HG03354 (cell line): ENCODE results near the gene AEBP1.

Experiments used
- ATAC-seq: cut with Tn5 transposase; IDR thresholded peaks from one replicate; pipeline ENCODE4 v1.9.1; 2021; ENCODE audit warnings: mild to moderate bottlenecking; ENCODE audit not compliant: unreplicated experiment, poor library complexity, severe bottlenecking

The AEBP1 gene

GRCh38 chr7:44133295-44133694 is 29.1 kb downstream of the AEBP1 start:
- no peak for ATAC-seq

DNA sequence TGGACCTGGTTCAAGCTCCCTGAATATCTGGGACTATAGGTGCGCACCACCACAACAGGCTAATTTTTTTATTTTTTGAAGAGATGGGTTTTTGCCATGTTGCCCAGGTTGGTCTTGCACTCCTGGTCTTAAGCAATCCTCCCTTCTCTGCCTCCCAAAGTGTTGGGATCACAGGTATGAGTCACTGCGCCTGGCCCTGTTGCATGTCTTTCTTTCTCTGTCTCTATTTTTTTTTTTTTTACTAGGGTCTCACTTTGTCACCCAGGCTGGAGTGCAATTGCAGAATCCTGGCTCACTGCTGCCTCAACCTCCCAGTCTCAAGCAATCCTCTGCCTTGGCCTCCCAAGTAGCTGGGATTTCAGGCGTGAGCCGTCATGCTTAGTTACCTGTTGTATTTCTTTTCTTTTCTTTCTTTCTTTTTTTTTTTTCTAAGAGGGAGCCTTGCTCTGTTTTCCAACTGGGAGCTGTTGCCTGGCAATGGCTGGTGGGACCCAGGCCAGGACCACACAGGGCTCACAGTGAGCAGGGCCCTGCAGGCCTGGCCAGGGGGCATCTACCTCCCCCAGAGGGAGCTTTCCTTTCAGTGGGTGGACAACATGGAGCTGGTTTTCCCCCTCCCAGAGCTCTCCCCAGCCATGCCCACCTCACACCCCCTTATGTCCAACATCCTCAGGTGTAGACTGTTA is 30.9 kb downstream of the AEBP1 start:
- ATAC-seq = no peak

DNA sequence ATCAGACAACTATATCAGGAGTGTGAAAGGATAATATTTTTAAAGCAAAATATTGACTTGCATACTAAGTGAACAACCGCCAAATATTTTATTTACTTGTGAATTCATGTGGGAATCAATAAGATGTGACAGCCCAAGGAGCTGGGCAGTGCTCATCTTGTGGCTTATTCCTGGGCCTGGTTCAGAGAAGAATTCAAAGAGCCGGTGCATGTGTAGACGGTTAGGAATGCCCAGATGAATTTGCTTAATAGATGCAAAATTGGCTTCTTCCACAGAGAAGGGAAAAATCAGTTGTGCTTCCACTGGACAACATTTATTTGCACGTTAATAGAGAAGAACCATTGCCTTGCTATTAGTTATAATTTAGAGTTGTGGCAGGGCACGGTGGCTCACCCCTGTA is 32.6 kb downstream of the AEBP1 start:
- no peak for ATAC-seq

- no peak for ATAC-seq
Measured at GRCh38 chr7:44138698-44139097, 34.6 kb downstream of the AEBP1 start.

DNA sequence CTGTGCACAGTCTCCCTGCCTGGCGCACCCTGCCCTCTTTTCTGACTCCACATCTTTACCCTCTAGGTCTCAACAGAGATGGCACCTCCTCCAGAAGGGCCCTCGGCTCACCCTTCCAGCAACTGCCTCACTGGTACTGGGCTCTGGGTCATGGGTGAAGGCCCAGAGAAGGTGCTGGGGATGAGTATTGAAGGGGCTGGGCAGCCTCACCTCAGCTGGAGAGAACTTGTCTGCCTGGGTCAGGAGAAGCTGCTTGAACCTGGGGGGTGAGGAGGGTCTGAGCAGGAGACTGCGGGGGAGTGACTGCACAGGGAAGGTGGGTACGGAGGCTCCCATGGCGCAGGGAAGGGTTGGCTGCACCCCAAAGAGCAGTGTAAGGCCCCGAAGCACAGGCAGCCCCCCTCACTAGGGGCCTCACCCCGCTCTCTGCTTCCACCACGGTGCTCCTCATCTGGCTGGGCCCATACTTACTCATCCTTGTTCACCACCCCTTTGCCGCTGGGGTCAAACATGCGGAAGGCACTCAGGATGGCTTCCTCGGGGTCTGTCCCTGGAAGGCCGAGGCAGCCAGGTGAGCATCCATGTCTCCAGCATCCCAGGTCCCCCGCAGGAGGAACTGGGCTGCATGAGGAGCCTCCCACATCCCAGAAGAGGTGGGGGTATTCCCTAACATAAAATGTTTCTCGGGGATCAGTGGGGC is 35.3 kb downstream of the AEBP1 start:
- no peak for ATAC-seq

DNA sequence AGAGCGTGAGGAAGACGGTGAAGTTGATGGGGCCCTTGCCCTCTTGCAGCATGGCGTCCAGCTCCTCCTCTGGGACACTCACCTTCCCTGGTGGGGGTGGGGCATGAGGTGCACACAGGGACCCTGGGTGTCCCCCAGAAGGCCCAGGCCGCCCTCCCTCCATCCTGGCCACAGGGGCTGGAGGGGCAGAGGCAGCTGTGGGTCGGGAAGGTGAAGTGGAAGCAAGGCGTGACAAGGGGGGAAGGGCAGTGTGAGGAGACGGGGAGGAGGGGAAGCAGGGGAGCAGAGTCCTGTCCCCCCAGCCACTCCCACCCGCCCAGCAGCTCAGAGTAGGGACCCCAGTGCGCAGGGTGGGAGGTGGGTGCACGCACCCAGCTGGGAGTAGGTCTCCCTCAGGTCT is 36.2 kb downstream of the AEBP1 start:
- ATAC-seq = no peak

- no peak for ATAC-seq
Measured at GRCh38 chr7:44141221-44141850, 37.2 kb downstream of the AEBP1 start, which contains the start of gene MYL7. Gene MYL7, minus strand, starts transcription at chr7:44141332. Its CDS starts 27 bp downstream, at chr7:44141305.

DNA sequence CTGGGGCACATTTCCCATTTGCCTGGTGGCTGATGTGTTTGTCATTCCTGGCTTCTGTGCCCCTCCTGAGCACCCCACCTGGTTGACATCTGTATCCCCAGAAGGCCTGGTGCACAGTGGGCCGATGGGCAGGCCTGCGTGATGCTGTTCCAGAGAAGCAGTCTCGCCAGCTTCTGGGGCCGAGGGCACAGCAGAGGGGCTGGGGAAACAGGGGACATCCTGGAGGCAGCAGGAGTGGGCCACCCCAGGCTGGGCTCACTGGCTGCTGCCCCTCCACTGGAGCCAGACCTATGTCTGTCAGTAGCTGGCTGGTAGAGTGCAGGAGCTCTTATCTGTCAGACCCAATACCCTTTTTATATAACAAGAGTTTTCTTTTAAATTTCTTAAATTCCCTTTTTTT is 37.9 kb downstream of the AEBP1 start:
- no peak for ATAC-seq

DNA sequence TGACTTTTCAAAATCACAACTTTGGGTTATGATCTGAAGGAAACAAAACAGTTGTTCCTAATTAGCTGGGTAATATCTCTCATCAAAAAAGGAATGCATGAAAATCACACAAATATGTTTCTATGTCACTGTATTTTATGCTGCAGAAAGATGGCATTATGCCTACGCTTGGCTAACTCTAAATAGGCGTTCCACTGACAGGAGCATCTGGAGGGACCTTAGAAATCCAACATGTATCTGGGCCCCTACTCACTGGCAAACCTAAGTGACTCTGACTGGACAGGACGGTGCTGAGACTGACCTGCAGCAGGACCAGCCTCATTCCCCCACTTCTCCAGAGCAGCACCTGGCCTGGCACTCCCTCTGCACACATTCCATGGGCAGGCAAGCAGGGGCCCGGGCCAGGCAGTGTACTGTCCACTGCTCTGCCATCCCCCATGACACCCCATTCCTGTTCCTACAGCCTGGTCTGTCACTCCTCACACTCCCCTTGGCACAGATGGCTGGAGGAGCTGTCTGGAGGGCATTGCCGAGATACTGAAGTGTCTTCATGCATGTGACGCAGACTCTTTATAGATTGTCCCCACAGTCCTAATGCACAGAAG is 39.6 kb downstream of the AEBP1 start:
- ATAC-seq = no peak

DNA sequence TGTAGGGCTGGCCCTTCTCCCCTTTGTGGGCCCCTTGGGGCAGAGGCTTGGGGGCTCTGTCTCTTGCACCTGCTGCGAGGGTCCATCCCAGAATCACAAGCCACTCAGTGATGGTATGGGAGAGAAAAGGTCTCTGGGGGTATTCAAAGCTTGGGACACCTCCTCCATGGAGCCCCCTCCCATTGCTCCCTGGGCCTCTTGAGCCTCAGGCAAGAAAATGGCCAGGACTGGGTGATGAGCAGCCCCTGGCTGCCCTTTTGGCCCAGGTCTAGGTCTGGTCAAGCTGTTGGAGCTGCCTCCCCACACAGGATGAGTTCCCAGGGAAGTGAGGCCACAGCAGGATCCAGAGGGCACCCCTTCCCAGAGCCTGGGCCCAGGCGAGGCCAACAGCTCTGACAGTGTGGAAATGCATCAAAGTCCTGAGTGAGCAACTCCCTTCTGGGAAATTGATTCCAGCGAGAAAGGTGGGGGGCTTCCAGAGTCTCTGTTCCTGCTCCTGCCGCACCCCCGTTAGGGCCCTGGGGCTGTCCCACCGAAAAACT is 40.4 kb downstream of the AEBP1 start:
- ATAC-seq = no peak

- no peak for ATAC-seq
Measured at GRCh38 chr7:44144968-44145478, 40.9 kb downstream of the AEBP1 start.

GRCh38 chr7:44145479-44145968 is 41.4 kb downstream of the AEBP1 start:
- no peak for ATAC-seq

GRCh38 chr7:44145969-44146911 is 42.1 kb downstream of the AEBP1 start:
- ATAC-seq = no peak

DNA sequence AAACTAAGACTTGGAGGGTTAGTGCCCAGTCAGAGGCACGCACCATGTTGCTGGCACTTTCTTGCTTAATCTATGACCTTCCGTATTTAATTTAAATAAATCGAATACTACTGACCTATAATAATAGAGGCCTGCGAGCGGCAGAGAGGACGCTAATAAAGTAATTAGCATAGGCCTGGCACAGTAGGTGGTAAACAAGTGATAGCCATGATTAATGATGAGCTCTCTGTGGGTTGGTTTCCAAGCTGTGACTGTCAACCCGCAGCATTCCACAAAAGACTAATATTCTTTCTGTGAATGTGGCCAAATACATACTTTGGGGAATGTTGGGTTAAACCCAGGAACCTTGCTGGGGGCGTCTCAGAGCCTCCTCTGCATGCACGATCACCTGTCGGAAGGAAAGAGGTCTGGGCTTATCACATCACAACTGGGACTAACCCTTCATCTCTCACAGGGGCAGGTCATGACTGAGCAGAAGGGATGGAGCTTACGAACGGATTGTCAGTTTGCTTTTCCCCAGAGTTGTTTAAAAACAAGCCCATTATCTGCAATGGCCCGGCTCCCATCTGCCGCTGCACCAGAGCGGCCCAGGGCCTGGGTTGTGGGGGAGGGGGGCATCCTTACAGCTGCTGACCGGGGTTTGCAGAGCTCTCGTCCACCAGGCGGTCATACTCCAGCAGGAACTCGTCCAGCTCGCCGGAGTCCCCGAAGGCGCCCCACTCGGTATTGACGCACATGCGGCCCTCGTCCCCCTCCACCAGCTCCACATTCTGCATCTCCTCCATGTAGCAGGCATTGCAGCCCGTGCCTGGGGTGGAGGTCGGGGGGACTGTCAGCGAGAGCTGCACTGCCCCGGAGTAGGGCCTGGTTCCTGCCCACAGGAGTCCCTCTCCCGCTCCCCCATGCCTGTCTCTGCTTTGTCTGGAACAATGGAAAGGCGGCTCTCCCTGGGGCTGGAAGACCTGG is 43.2 kb downstream of the AEBP1 start:
- no peak for ATAC-seq

DNA sequence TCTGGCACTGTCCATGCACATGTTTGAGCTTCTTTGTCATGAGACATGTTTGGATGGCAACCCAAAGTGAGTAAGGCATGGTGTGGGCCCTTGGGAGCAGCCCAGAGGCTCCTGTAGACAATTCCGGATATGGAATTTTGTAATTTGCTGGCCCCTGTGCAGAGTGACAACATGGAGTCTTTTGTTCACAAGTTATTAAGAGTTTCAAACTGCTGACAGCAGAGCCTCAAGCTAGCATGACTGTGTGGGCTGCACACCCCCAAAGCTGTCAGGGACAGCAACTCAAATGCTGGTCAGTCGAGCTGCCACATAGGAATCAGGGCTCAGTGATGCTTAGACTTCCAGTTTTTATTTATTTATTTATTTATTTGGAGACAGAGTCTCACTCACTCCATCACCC is 44.0 kb downstream of the AEBP1 start:
- no peak for ATAC-seq

DNA sequence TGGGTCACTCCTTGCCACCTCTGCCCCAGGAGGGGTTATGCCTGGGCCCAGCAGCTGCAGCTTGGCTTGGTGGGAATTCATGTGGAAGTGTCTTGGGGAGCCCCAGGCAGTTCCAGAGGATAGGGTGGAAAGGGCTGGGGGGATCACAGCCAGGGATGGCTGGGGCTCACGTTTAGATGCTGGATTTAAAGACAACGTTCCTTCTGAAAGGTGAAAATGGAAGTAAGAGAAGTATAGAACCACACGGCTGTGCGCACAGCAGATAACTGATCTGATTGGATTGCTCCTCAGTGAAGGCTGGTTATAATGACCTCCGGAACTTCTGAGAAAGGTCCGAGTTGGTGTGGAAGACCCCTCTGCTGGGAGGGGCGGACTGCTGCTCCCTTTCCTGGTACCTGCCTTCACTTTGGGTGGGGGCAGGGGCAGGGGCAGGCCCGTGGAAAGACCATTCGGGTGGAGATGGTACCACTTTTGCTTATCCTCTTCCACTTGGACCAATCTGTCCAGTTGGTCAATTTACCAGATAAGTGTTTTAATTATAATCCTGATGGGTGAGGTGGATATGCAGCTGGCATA is 44.9 kb downstream of the AEBP1 start:
- ATAC-seq = no peak
